WERI-Rb-1 (cell line): ENCODE results near the gene SLC25A23.

Experiments
- DNase-seq: peaks from one replicate; pipeline ENCODE4 v3.0.0-alpha.2; 2020
- H3K27ac ChIP-seq: fragments of 250-450 bp; sonication (Bioruptor Pico); 2 replicates; pipeline ENCODE4 v1.5.1; 2020; ENCODE audit warnings: mild to moderate bottlenecking, moderate library complexity
- H3K27me3 ChIP-seq: fragments of 250-450 bp; sonication (Bioruptor Pico); 2 replicates; pipeline ENCODE4 v1.5.1; 2021; ENCODE audit warnings: mild to moderate bottlenecking, low read depth, moderate library complexity; ENCODE audit not compliant: insufficient read depth, severe bottlenecking
- H3K36me3 ChIP-seq: fragments of 250-450 bp; sonication (Bioruptor Pico); 2 replicates; pipeline ENCODE4 v1.5.1; 2020; ENCODE audit warnings: mild to moderate bottlenecking, moderate library complexity
- H3K4me3 ChIP-seq: 2 replicates; pipeline ENCODE4 v1.5.1; 2011; ENCODE audit warnings: low read depth, mild to moderate bottlenecking, control low read depth, low read length
- H3K9me3 ChIP-seq: fragments of 250-450 bp; sonication (Bioruptor Pico); 2 replicates; pipeline ENCODE4 v1.5.1; 2021; ENCODE audit warnings: mild to moderate bottlenecking, moderate library complexity; ENCODE audit not compliant: severe bottlenecking
- TF ChIP-seq, protein P1 (sequence below): IDR thresholded peaks from 2 replicates; pipeline ENCODE4 v1.5.1; 2011; ENCODE audit warnings: low read depth, mild to moderate bottlenecking, control low read depth, inconsistent platforms, low read length

The SLC25A23 gene

DNA sequence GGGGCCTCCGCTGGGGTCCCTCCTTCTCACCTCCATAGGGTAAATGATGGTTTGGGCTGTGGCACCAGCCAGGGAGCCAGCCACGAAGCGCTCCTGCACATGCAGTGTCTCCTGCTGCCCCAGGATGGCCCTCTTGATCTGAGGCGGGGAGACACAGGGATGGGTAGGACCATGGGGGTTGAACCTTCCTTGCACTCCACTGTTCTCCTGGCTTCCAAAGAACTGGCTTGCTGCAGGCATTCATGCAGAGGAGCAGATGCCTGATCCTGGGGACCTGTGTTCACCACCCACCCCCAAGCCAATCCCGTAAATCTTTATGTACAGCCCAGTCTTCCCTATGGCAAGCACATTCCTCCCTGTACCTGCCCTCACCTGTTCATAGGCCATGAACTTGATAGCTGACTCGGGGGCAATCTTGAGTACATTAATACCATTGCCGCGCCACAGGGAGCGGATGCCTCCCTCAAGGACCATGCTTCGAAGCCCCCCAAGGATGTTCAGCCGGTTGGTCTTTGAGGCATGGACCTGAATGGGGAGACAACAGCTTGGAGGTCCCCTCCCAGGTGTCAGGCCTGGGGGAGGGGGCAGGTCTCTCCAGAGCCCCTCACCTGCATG is 5.5 kb downstream of the SLC25A23 start:
- no peak overlapping the region for H3K4me3 ChIP-seq
- DNase-seq: no peak
- peaks cover 34% of the 10 kb centered on the region for H3K36me3 ChIP-seq
- H3K9me3 ChIP-seq: peaks cover 11% of the 10 kb centered on the region
- no peaks in the 10 kb centered on the region for H3K27me3 ChIP-seq
- H3K27ac ChIP-seq: no peak overlapping the region
- TF ChIP-seq, protein P1, sequence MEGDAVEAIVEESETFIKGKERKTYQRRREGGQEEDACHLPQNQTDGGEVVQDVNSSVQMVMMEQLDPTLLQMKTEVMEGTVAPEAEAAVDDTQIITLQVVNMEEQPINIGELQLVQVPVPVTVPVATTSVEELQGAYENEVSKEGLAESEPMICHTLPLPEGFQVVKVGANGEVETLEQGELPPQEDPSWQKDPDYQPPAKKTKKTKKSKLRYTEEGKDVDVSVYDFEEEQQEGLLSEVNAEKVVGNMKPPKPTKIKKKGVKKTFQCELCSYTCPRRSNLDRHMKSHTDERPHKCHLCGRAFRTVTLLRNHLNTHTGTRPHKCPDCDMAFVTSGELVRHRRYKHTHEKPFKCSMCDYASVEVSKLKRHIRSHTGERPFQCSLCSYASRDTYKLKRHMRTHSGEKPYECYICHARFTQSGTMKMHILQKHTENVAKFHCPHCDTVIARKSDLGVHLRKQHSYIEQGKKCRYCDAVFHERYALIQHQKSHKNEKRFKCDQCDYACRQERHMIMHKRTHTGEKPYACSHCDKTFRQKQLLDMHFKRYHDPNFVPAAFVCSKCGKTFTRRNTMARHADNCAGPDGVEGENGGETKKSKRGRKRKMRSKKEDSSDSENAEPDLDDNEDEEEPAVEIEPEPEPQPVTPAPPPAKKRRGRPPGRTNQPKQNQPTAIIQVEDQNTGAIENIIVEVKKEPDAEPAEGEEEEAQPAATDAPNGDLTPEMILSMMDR: no peak

DNA sequence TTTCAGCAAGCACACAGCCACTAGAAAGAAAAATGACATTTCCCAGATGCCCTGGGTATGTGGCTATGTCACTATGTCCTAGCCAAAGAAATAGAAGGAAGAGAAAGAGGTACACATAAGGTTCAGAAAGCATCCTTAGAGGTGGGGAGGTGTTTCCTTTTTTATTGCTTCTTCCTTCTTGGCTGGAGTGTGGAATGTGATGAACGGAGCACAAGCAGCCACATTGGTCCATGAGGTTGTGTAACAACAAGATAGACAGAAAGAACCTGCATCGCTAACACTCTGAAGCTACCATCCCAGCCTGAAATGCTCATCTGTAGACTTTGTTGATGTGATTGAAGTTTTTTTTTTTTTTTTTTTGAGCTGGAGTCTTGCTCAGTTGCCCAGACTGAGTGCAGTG is 6.7 kb downstream of the SLC25A23 start:
- TF ChIP-seq, protein P1: no peak
- H3K4me3 ChIP-seq: no peak overlapping the region
- DNase-seq: no peak
- H3K27ac ChIP-seq: no peak overlapping the region
- H3K9me3 ChIP-seq: peaks cover 11% of the 10 kb centered on the region
- no peaks in the 10 kb centered on the region for H3K27me3 ChIP-seq
- H3K36me3 ChIP-seq: peaks cover 34% of the 10 kb centered on the region

DNA sequence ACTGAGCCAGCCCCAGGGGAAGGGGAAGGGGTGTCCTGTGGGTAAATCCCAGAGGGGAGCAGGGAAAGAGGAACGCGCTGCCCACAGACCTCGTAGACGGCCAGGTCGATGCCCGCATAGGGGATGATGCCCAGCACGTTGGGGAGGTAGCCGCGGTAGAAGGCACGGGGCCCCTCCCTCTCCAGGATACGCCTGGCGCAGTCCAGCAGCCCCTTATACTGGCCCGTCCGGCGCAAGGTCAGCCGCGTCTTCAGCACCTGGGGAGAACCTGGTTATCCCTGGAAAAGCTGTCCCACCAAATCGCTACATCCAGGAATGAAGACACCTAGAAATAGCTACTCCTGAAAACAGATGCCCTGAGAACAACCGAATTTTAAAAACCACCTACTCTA is 7.4 kb downstream of the SLC25A23 start:
- Histone ChIP-seq H3K36me3 (peaks cover 34% of the 10 kb centered on the region), H3K9me3 (peaks cover 11% of the 10 kb centered on the region), H3K4me3 (no peak overlapping the region), H3K27ac (no peak overlapping the region), H3K27me3 (no peaks in the 10 kb centered on the region)
- TF ChIP-seq, protein P1: no peak
- DNase-seq: no peak

DNA sequence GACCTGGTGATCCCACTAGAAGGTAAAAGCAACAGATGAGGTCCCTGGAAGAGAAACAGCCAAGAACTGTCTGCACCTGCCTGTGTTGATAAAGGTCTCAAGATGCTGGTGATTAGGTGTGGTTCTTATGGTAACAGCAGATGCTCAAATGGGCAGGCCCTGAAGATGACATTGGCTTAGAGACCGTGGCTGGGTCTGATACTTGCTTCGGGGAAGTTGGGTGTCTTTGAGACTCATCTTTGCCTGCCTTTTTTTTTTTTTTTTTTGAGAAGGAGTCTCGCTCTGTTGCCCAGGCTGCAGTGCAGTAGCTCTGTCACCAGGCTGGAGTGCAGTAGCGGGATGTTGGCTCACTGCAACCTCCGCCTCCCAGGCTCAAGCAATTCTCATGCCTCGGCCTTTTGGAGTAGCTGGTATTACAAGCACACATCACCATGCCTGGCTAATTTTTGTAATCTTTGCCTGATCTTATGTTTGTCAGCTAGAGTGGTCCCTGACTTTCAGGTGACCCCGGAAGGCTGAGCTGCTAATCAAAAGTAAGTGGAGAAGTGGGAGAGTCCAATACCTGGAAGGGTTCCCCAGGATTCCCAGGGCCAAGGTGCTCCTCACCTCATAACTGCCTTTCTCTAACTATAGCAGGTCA is 7.9 kb downstream of the SLC25A23 start:
- Histone ChIP-seq H3K9me3 (peaks cover 11% of the 10 kb centered on the region), H3K27me3 (no peaks in the 10 kb centered on the region), H3K4me3 (no peak overlapping the region), H3K27ac (no peak overlapping the region), H3K36me3 (peaks cover 34% of the 10 kb centered on the region)
- TF ChIP-seq, protein P1: no peak
- no peak for DNase-seq

DNA sequence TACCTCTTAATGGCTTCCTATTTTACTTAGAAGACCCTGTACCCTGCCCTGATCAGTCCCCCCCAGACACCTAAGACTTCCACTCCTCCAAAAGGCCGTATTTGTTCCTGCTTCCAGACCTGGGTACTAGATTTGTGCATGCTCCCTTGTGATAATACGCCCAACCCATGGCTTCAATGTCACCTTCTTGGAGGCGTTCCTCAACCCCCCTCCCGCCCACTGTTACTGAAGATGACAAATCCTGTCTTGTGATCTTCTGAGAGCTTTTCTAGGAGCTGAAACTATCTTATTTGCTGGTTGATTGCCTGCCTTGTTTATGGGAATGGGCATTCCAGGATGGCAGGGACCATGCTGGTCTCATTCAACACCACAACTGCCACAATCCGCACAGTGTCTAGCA is 9.4 kb downstream of the SLC25A23 start:
- Histone ChIP-seq H3K27me3 (no peaks in the 10 kb centered on the region), H3K4me3 (no peak overlapping the region), H3K27ac (no peak overlapping the region), H3K9me3 (peaks cover 11% of the 10 kb centered on the region), H3K36me3 (peaks cover 29% of the 10 kb centered on the region)
- TF ChIP-seq, protein P1: no peak
- DNase-seq: no peak
